ENCODE measurements around the gene KMT2A.

GRCh38 chr11:118476676-118477075 lies 40.4 kb downstream of the KMT2A start:
- TF ChIP-seq, protein P1, sequence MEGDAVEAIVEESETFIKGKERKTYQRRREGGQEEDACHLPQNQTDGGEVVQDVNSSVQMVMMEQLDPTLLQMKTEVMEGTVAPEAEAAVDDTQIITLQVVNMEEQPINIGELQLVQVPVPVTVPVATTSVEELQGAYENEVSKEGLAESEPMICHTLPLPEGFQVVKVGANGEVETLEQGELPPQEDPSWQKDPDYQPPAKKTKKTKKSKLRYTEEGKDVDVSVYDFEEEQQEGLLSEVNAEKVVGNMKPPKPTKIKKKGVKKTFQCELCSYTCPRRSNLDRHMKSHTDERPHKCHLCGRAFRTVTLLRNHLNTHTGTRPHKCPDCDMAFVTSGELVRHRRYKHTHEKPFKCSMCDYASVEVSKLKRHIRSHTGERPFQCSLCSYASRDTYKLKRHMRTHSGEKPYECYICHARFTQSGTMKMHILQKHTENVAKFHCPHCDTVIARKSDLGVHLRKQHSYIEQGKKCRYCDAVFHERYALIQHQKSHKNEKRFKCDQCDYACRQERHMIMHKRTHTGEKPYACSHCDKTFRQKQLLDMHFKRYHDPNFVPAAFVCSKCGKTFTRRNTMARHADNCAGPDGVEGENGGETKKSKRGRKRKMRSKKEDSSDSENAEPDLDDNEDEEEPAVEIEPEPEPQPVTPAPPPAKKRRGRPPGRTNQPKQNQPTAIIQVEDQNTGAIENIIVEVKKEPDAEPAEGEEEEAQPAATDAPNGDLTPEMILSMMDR (IDR thresholded peaks at IDR 0.05; ENCODE audit: low read depth, low read length), result no peak
- TF ChIP-seq, protein P2, sequence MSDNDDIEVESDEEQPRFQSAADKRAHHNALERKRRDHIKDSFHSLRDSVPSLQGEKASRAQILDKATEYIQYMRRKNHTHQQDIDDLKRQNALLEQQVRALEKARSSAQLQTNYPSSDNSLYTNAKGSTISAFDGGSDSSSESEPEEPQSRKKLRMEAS (IDR thresholded peaks at IDR 0.05; ENCODE audit: low read depth, low read length), result no peak

Data from NB4 (cell line).